ENCODE data around the gene LMO1. TPM values are rescaled to one million over a fixed set of nuclear protein-coding genes. Genes with fewer than 3 reads are reported as not detected.

The LMO1 gene
- total RNA-seq, 3 donors from 2014 or later (not counting 1 experiment from before 2014, with no cell fraction given) = not detected

DNA sequence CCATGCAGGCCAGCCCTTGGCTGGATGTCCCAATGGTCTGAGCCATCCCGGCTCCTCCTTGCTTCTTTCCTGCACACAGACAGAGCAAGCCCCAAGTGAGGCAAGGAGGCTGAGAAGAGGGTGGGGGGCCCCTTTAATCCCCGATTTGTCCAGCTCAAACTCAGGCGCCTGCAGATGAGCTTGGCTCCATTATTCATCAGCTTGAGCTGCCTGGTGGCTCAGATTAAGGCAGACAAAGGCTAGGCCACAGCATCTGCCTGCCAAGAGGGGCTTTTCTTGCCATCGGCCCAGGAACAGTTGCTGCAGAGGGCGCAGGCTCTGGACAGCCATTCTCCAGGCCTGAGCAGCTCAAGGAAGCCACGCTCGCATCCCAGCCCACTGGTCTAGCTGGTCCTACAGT lies 35.4 kb downstream of the LMO1 start:
- Mint-ChIP-seq H3K36me3 (no peaks in the 10 kb centered on the region), H3K9me3 (no peaks in the 10 kb centered on the region), H3K4me3 (no peak overlapping the region), H3K4me1 (peaks cover 5 to 10% of the 10 kb centered on the region in 2 donors), H3K27ac (no peak overlapping the region), H3K27me3 (ENCODE audit: low read depth in 2 of 2) (peaks cover 5 to 14% of the 10 kb centered on the region in 2 donors)
- DNase-seq (no peak), ATAC-seq (no peak)
- Histone ChIP-seq H3K9me3 (ENCODE audit: control insufficient read depth, insufficient read depth, low read length) (no peaks in the 10 kb centered on the region), H3K27ac (ENCODE audit: low read length) (no peak overlapping the region), H3K36me3 (ENCODE audit: control insufficient read depth, insufficient read depth, low read length) (no peaks in the 10 kb centered on the region), H3K4me1 (ENCODE audit: control insufficient read depth, insufficient read depth, low read length) (peaks cover 1% of the 10 kb centered on the region), H3K4me3 (ENCODE audit: low read length) (no peak overlapping the region), H3K27me3 (ENCODE audit: control insufficient read depth, insufficient read depth, low read length) (peaks cover 2% of the 10 kb centered on the region)
- intact Hi-C loops (cut with micrococcal nuclease) = no loop called here
- TF ChIP-seq, protein P1, sequence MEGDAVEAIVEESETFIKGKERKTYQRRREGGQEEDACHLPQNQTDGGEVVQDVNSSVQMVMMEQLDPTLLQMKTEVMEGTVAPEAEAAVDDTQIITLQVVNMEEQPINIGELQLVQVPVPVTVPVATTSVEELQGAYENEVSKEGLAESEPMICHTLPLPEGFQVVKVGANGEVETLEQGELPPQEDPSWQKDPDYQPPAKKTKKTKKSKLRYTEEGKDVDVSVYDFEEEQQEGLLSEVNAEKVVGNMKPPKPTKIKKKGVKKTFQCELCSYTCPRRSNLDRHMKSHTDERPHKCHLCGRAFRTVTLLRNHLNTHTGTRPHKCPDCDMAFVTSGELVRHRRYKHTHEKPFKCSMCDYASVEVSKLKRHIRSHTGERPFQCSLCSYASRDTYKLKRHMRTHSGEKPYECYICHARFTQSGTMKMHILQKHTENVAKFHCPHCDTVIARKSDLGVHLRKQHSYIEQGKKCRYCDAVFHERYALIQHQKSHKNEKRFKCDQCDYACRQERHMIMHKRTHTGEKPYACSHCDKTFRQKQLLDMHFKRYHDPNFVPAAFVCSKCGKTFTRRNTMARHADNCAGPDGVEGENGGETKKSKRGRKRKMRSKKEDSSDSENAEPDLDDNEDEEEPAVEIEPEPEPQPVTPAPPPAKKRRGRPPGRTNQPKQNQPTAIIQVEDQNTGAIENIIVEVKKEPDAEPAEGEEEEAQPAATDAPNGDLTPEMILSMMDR (IDR thresholded peaks at IDR 0.05) = no peak
- 92% methylated on average over 7 of the region's 7 CpGs for WGBS (ENCODE audit: insufficient coverage)

DNA sequence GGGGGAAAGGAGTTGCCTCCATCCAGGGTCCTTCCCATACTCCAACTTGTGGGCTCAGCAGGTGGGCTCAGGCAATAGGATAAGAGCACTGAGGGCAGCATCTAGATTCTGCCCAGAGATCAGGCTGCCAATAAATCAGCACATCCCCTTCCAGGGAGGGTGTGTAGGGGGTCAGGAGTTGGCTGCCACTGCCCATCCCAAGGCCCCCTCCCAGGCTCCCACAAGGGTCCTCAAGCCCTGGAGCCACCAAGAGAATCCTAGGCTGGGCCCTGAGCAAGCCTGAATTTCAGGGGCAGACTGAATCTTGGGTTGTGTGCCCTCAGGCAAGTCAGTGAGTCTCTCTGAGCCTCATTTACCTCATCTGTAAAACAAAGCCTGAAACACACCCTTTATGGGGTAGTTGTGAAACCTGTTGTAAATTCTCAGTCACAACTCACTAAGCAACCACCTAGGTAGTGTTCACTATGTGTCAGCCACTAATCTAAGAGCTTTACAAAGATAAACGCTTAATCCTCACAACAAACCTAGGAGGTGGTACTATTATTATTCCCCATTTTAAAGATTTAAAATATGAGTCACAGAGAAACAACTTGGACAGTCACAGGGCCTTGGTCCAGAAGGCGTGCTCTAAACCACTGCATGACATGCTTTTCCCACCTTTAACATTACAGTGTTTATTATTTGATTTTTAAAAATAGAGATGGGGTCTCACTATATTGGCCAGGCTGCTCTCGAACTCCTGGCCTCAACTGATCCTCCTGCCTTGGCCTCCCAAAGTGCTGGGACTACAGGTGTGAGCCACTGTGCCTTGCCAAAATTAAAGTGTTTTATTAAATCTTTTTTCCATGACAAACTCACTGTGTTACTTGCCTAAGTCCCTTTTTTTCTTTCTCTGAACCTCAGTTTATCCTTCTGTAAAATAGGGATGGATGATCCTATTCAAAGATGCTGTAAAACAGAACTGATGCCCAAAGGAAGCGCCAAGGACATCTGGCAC lies 36.2 kb downstream of the LMO1 start:
- Histone ChIP-seq H3K27ac (ENCODE audit: low read length) (no peak overlapping the region), H3K4me1 (ENCODE audit: control insufficient read depth, insufficient read depth, low read length) (peaks cover 7% of the 10 kb centered on the region), H3K36me3 (ENCODE audit: control insufficient read depth, insufficient read depth, low read length) (no peaks in the 10 kb centered on the region), H3K27me3 (ENCODE audit: control insufficient read depth, insufficient read depth, low read length) (peaks cover 2% of the 10 kb centered on the region), H3K4me3 (ENCODE audit: low read length) (no peak overlapping the region), H3K9me3 (ENCODE audit: control insufficient read depth, insufficient read depth, low read length) (no peaks in the 10 kb centered on the region)
- Mint-ChIP-seq H3K36me3 (no peaks in the 10 kb centered on the region), H3K9me3 (no peaks in the 10 kb centered on the region), H3K4me1 (peaks cover 5 to 10% of the 10 kb centered on the region in 2 donors), H3K27ac (no peak overlapping the region), H3K27me3 (ENCODE audit: low read depth in 2 of 2) (peaks cover 5 to 18% of the 10 kb centered on the region in 2 donors), H3K4me3 (no peak overlapping the region)
- WGBS (ENCODE audit: insufficient coverage) = 88% methylated on average over 1 of the region's 4 CpGs
- ATAC-seq (no peak), DNase-seq (no peak)
- TF ChIP-seq, protein P1 (IDR thresholded peaks at IDR 0.05) = no peak
- intact Hi-C loops (cut with micrococcal nuclease) = no loop called here

DNA sequence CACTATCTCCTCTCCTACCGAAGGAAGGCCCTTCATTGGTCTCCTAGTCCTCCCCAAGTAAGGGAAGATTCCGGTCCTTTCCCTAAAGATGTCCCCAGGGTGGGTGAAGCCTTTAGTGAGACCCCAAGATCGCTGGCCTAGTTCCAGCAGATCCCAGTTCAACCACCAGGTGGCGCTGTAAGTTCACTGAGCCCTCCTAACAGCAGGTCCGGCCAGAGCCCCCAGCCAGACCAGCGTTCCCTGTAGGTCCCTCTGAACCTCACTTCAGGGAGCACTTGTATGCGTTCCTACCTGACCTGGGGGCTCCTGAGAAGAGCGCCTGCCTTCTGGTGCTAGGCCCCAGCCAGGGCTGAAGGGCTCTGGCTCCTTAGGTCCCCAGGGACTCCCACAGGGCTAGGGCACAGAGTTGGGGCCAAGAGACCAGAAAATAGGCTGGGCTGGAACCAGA lies 38.1 kb downstream of the LMO1 start:
- Histone ChIP-seq H3K4me1 (ENCODE audit: control insufficient read depth, insufficient read depth, low read length) (peaks cover 7% of the 10 kb centered on the region), H3K27ac (ENCODE audit: low read length) (no peak overlapping the region), H3K36me3 (ENCODE audit: control insufficient read depth, insufficient read depth, low read length) (no peaks in the 10 kb centered on the region), H3K9me3 (ENCODE audit: control insufficient read depth, insufficient read depth, low read length) (no peaks in the 10 kb centered on the region), H3K4me3 (ENCODE audit: low read length) (no peak overlapping the region), H3K27me3 (ENCODE audit: control insufficient read depth, insufficient read depth, low read length) (peaks cover 4% of the 10 kb centered on the region)
- TF ChIP-seq, protein P1 (IDR thresholded peaks at IDR 0.05) = peak; percentile 84
- H3K4me3 Mint-ChIP-seq = no peak overlapping the region
- no peak overlapping the region for H3K27ac Mint-ChIP-seq
- H3K9me3 Mint-ChIP-seq = no peaks in the 10 kb centered on the region
- intact Hi-C loops (cut with micrococcal nuclease) = loop anchor here (1.0 kb wide), 1 partner anchor 341 kb away; no protein-coding TSS in a partner anchor
- DNase-seq (peak; percentile 56 to 77), ATAC-seq (peak in 1 of 3 donors; percentile 75)
- WGBS (ENCODE audit: insufficient coverage) = 17% methylated on average over 8 of the region's 8 CpGs
- H3K4me1 Mint-ChIP-seq = peaks cover 5 to 10% of the 10 kb centered on the region in 2 donors
- H3K27me3 Mint-ChIP-seq (ENCODE audit: low read depth in 2 of 2) = peaks cover 5 to 26% of the 10 kb centered on the region in 2 donors
- no peaks in the 10 kb centered on the region for H3K36me3 Mint-ChIP-seq
